HL-60/S4 treated with retinoic acid at 250 ng/mL for 4 days and 3 days (cell line): ENCODE data around the gene SPAG4.

ENCODE experiments used
- in situ Hi-C: fragments of 300-500 bp; cut with MboI; formaldehyde crosslinking; loops from 2 replicates; pipeline ENCODE4 v1.7.0; 2022; ENCODE audit warnings: low sequenced_read_pairs

Gene SPAG4

GRCh38 chr20:35619196-35620095 is 3.8 kb downstream of the SPAG4 start:
- in situ Hi-C loops: no loop called here

DNA sequence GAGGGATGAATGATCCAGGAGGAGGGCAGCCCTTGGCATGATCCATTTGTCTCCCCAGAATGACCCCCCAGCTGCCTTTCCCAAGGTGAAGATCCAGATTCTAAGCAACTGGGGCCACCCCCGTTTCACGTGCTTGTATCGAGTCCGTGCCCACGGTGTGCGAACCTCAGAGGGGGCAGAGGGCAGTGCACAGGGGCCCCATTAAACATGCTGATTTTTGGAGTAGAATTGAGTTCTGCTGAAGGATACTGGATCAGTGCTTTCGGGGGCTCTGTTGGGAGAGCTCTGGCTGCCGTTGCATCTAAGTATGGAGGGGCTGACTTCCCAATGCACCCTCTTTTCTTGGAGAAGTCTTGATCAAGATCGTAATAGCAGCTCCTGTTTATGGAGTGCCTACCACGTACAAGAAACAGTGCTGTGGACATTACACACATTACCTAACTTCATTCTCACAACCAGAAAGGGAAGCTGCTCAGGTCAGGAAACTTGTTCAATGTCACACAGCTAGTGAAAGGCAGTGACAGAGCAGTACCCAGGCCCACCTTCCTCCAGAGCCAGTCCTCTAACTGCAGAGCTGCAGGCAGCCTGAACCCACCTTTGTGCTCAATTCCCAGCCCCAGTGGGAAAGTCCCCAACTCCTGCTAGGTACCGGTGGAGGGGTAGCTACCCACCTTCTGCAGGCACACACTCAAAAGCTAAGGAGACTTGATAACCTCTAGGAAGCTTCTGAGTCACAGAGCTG is 5.4 kb downstream of the SPAG4 start:
- in situ Hi-C loops: no loop called here

- in situ Hi-C loops: no loop called here
Observed at GRCh38 chr20:35621560-35621946, 5.9 kb downstream of the SPAG4 start.

DNA sequence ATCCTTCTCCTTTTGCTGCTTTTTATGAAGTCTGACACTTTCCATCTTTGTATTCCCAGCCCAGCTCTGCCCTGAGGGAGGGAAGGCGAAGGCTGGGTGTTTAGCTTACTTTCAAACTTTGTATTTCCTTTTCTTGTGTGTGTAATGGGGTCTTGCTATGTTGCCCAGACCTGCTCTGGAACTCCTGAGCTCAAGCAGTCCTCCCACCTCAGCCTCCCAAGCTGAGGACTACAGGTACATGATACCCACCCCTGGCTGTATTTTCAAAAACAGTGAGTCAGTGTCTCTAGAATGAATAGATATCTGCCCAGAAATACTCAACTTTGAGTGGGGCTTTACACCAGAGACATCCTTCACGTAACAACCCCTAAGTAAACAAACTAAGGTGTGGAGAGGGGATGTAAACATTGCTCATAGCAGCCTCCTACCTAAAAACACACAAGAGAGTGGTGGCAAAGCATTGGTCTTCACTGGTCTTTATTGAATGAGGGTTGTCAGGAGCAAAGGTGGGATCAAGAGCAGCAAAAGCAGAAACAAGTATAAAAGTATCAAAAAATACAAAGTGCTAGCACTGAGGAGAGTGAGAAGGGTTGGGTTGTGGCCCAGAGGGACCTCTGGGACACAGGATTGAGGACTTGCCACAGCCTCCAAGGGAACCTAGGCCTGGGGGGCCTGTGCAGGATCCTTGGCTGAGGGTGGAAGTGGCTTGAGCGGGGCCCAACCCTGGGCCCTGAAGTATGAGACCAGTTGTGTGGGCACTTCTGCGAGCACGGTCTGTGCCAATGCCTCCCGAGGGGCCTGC is 10.2 kb downstream of the SPAG4 start:
- in situ Hi-C loops: no loop called here

DNA sequence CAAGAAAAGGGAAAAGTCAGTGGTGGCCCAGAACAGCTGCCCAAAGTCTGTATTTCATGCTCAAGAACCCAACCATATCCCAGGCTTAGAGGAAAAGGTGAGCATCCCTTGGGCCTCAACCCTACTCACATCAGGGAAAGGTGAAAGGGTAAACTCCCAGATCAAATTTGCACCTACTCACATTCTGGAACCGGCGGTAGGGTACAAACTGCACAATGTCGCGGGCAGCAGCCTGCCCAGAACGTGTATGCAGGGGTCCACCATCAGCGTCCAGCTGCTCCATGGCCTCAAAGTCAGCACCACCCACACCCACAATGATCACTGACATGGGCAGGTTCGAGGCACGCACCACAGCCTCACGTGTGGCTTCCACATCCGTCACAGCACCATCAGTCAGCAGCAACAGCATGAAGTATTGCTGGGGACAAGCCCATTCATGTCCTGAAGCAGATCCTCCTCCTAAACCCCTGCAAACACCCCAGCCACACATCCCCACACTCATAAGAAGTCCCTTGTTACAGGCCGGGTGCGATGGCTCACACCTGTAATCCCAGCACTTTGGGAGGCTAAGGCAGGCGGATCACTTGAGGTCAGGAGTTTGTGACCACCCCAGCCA is 10.9 kb downstream of the SPAG4 start:
- in situ Hi-C loops: no loop called here

DNA sequence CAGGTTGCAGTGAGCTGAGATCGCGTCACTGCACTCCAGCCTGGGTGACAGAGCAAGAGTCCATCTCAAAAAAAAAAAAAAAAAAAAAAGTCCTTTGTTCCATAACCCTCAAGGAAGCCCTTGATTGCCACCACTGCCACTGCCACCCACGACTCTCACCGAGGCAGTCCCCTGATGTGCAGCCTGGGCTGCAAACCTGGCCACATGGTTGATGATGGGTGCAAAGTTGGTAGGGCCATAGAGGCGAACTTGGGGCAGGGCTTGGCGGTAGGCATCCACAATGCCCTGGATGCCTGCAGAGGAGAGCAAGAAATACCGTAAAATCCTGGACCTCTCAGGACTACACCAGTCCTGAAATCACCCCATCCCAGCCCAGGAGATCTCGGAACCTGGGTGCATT is 11.5 kb downstream of the SPAG4 start:
- in situ Hi-C loops: no loop called here

GRCh38 chr20:35629427-35630145 is 14.0 kb downstream of the SPAG4 start:
- in situ Hi-C loops: no loop called here

DNA sequence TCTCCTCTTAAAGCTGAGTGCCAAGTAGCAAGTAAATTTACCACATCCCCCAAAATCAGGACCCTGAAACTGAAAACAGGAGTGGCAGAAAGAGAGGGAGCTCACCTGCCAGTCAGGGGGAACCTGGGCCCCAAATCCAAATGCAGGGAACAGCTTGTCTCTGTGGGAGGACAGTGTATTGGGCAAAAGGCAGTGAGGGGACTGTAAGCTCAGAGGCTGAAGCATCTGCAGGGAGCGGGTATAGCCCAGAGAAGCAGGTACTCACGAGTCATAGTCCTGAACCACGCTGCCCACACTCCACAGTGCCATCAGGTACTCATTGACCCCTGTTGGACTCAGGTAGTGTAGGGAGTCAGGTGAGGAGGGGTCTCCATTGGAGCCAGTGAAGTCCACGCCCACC is 15.0 kb downstream of the SPAG4 start:
- in situ Hi-C loops: no loop called here

- in situ Hi-C loops: no loop called here
Observed at GRCh38 chr20:35632539-35633115, 17.0 kb downstream of the SPAG4 start.

GRCh38 chr20:35635652-35636051 is 20.0 kb downstream of the SPAG4 start:
- in situ Hi-C loops: no loop called here

GRCh38 chr20:35636095-35636494 is 20.5 kb downstream of the SPAG4 start:
- in situ Hi-C loops: no loop called here

DNA sequence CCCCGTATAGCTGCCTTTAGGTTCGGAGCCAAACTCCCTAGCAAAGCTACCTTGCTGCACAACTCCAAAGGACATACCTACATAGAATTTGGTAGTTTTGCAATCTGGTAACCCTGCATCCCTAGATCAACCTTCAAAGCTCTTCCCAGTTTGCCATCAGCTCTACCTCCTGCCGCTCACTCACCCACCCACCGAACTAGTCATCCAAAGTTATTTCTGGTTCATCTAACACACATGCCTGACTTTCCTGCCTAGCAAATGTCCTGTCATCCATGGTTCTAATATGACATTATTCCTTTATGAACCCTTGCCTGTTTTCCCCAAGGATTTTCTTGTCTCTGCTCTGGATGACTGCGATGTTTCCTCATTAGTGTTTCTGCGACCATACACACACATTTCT is 21.6 kb downstream of the SPAG4 start:
- in situ Hi-C loops: no loop called here

GRCh38 chr20:35638751-35639150 is 23.1 kb downstream of the SPAG4 start:
- in situ Hi-C loops: no loop called here

DNA sequence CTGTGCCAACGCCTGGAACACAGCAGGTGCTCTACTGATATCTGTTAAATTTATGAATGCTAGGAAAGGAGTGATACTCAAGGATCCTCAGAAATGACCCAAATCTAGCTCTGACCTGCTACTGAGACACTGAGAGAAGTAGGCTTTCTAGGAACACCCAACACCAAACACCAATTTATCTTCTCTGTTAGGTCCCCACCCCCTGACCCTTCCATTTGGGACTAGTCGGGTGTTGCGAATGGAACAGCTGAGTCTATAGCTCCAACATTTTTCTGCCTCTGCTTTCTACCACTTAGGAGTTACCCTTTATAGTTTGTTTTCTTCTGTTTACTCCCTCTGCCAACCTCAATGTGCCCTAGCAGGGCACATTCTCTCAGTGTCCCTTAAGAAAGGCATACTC is 25.1 kb downstream of the SPAG4 start:
- in situ Hi-C loops: no loop called here

- in situ Hi-C loops: no loop called here
Observed at GRCh38 chr20:35641743-35642142, 26.1 kb downstream of the SPAG4 start.

DNA sequence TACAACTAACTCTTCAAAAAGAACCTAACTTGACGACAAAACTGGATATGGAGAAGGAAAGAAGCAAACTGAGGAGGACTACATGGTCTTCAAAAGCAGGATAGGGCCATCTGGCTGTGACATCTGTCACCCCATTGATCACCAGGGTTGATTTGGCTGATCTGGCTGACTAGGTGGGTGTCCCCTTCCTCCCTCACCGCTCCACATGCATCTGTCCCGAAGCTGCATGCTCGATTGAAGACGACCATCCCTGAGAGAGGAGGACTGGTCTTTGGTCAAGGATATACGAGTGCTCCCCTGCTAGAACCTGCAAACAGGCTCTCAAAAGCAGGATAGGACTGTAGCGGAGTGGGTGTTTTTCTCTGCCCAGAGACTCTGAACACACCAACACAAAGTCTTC is 27.4 kb downstream of the SPAG4 start:
- in situ Hi-C loops: no loop called here

- in situ Hi-C loops: no loop called here
Observed at GRCh38 chr20:35644806-35645205, 29.2 kb downstream of the SPAG4 start.

DNA sequence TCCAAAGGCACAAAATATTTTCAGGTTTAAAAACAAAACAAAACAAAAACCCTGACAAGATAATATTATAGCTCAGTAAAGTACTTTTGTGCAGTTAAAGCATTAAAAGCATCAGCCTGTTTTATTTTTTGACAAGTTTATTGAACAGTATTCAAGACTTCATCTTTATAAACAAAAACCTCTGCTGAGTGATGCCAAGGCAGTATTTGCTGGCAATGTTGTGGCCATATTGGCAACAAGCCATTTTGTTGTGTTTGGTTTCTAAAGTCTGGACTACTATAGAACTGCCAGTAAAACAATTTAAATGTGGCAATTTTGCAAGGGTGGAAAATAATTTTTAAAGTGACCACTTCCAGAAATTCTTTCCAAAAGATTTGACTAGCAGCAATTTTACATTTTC is 33.2 kb downstream of the SPAG4 start:
- in situ Hi-C loops: no loop called here

DNA sequence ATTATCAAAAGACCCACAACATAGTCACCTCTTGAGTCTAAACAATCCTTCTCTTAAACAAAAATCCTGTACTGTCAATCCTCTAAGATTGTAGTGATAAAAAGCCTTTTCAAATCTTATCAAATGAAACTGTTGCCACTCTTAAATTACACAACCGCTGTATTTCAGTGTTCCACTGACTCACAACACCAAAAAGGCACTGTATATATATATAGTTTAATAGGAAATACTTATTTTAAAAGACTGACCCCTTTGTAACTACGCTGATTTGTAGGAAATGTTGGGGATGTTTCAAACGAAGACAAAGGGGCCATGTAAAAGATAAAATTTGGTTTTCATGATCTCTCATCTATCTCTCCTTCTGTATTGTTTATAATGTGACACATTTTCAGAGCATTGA is 35.0 kb downstream of the SPAG4 start:
- in situ Hi-C loops: no loop called here

DNA sequence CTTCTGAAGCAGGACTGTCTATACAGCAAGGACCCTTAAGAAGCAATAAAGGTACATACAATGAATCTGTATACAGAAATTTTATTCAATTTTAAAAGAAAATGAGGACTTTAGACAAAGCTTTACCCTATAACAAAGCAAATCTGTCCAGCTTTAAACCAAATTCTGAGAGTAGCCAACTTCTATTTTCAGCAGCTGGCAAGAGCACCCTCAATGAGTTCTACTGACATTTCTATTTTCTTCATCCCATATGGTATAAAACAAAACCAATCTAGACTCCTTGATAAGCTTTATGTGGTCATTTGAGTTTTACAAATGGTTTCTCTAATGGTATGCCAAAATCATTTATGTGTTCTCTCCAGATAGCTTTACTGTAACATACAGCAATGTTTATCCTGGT is 36.3 kb downstream of the SPAG4 start:
- in situ Hi-C loops: no loop called here
